HEK293T (cell line): ENCODE results near the gene SLC41A1.
A peak's percentile ranks its signal among the peaks of the same experiment; 100 is the strongest.

Source experiments
- CTCF ChIA-PET: fragments of 350-600 bp; formaldehyde crosslinking; extraction: SDS; loops from one replicate; lab custom pipeline; 2021; ENCODE audit warnings: antibody characterized with exemption, inconsistent platforms; lab: Yijun Ruan, JAX
- POLR2A ChIA-PET: fragments of 350-600 bp; formaldehyde crosslinking; extraction: SDS; loops from one replicate; lab custom pipeline; 2020; ENCODE audit warnings: antibody characterized with exemption, inconsistent platforms; lab: Yijun Ruan, JAX
- DNase-seq: peaks from one replicate; pipeline ENCODE4 v3.0.0; 2012; ENCODE audit warnings: mixed read lengths; ENCODE audit errors: extremely low spot score
- ARNT ChIP-seq: fragments of 450-650 bp; IDR thresholded peaks from 2 replicates; pipeline ENCODE4 v1.6.1; 2017; ENCODE audit warnings: mild to moderate bottlenecking
- BHLHE40 ChIP-seq: fragments of 450-650 bp; IDR thresholded peaks from 2 replicates; pipeline ENCODE4 v1.6.1; 2016; ENCODE audit warnings: mild to moderate bottlenecking, moderate library complexity, borderline replicate concordance
- CTBP1 ChIP-seq: fragments of 450-650 bp; IDR thresholded peaks from 2 replicates; pipeline ENCODE4 v1.6.1; 2016; ENCODE audit warnings: borderline replicate concordance
- ELF4 ChIP-seq: fragments of 450-650 bp; IDR thresholded peaks from 2 replicates; pipeline ENCODE4 v1.6.1; 2017; ENCODE audit warnings: antibody characterized with exemption
- FOXA1 ChIP-seq: fragments of 450-650 bp; IDR thresholded peaks from 2 replicates; pipeline ENCODE4 v1.6.1; 2016; ENCODE audit warnings: mild to moderate bottlenecking
- FOXK2 ChIP-seq: fragments of 450-650 bp; IDR thresholded peaks from 2 replicates; pipeline ENCODE4 v1.6.1; 2016; ENCODE audit warnings: mild to moderate bottlenecking
- FOXM1 ChIP-seq: fragments of 450-650 bp; IDR thresholded peaks from 2 replicates; pipeline ENCODE4 v1.6.1; 2017; ENCODE audit warnings: mild to moderate bottlenecking, borderline replicate concordance
- HDGF ChIP-seq: fragments of 450-650 bp; IDR thresholded peaks from 2 replicates; pipeline ENCODE4 v1.6.1; 2017; ENCODE audit warnings: antibody characterized with exemption, borderline replicate concordance
- L3MBTL2 ChIP-seq: fragments of 450-650 bp; conservative IDR thresholded peaks from 2 replicates; pipeline ENCODE4 v1.6.1; 2016; ENCODE audit warnings: mild to moderate bottlenecking
- LEF1 ChIP-seq: fragments of 450-650 bp; IDR thresholded peaks from 2 replicates; pipeline ENCODE4 v1.6.1; 2017; ENCODE audit warnings: mild to moderate bottlenecking, borderline replicate concordance
- NFRKB ChIP-seq: fragments of 450-650 bp; IDR thresholded peaks from 2 replicates; pipeline ENCODE4 v1.6.1; 2016; ENCODE audit warnings: mild to moderate bottlenecking, moderate library complexity
- PKNOX1 ChIP-seq: fragments of 450-650 bp; IDR thresholded peaks from 2 replicates; pipeline ENCODE4 v1.6.1; 2016
- SP1 ChIP-seq: fragments of 450-650 bp; IDR thresholded peaks from 2 replicates; pipeline ENCODE4 v1.6.1; 2017
- SUZ12 ChIP-seq: fragments of 450-650 bp; IDR thresholded peaks from 2 replicates; pipeline ENCODE4 v1.6.1; 2016; ENCODE audit warnings: mild to moderate bottlenecking
- TARDBP ChIP-seq: fragments of 450-650 bp; IDR thresholded peaks from 2 replicates; pipeline ENCODE4 v1.6.1; 2016
- ZNF384 ChIP-seq: fragments of 450-650 bp; IDR thresholded peaks from 2 replicates; pipeline ENCODE4 v1.6.1; 2016

SLC41A1 gene

DNA sequence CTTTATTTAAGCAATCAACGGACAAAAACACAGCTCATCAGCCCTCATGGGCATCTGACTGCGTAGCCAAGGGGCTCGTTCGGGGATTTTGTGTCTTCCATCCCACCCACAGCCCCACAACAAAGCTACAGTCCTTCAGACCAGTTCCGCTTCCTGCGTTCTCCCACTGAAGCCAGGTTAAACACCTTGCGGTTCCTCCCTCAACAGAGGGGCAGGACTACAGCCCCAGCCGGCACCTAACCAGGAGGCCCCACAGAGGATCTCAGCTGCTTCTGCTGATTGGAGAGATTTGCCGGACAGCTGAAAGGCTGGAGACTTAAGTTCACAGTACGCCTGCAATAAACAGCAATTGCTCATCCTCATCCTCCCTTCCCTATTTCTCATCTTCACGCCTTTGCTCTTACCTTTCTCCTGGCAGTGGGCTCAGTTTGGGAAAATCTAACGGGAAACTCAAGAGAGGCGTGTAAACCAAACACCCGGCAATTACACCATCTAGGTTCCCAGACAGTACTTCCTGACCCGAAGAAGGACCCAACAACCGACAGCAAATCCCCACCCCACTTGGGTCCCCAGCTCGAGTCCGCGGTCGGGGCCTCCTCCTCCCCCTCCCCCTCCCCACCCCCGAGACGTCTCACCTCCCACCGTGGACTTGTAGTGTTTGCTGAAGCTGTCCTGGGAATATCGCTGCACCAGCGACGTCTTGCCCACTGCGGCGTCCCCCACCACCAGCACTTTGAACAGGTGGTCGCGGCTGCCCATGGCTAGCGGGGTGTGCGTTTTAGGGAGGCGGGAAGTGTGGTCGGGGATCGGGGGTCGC, 38.6 kb downstream of the SLC41A1 start:
- DNase-seq: peak; percentile 45
- ChIA-PET CTCF (interaction anchor here (1.7 kb wide), 1 partner anchor 17 kb away, joined by 4 read pairs; no protein-coding TSS in a partner anchor), POLR2A (interaction anchor here (1.6 kb wide), 1 partner anchor 25 kb away, joined by 10 read pairs; the partner anchor contains the start of gene NUCKS1)
- TF ChIP-seq NFRKB (no peak), ARNT (no peak), PKNOX1 (no peak), TARDBP (no peak), CTBP1 (no peak), LEF1 (no peak), FOXM1 (no peak), FOXK2 (no peak), ZNF384 (no peak), SP1 (no peak), SUZ12 (no peak), BHLHE40 (no peak)

GRCh38 chr1:205772607-205773032, 40.4 kb downstream of the SLC41A1 start:
- ChIA-PET CTCF (no interaction called here), POLR2A (no interaction called here)
- DNase-seq: no peak
- no peak for TF ChIP-seq FOXA1
- no peak for TF ChIP-seq CTBP1
- no peak for TF ChIP-seq FOXK2
- TF ChIP-seq L3MBTL2: no peak
- no peak for TF ChIP-seq ELF4
- no peak for TF ChIP-seq SUZ12
- no peak for TF ChIP-seq SP1
- no peak for TF ChIP-seq NFRKB

DNA sequence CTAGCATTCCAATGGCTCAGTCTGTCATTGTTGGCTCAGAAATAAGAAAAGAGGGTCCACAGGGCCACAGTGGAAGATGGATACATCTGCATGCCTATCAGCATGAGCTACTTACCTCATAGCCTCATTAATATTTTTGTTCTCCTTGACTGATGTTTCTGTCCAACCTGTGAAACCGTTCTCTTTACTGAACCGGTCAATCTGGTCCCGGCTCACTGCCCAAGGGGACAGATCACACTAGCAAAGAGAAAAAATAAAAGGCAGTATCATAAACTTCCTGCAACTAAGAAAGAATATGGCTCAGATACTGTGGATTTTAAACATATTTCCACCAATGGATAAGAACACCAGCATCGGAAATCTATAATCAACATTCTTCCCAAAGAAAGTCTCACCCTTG, 42.4 kb downstream of the SLC41A1 start:
- no peak for DNase-seq
- TF ChIP-seq LEF1 (no peak), SP1 (no peak), NFRKB (no peak), TARDBP (no peak), ARNT (no peak), FOXA1 (no peak), PKNOX1 (no peak), FOXM1 (no peak), ZNF384 (no peak), BHLHE40 (no peak), ELF4 (no peak), SUZ12 (no peak)
- ChIA-PET CTCF (interaction anchor here (0.5 kb wide), 1 partner anchor 12 kb away, joined by 6 read pairs; no protein-coding TSS in a partner anchor), POLR2A (no interaction called here)

DNA sequence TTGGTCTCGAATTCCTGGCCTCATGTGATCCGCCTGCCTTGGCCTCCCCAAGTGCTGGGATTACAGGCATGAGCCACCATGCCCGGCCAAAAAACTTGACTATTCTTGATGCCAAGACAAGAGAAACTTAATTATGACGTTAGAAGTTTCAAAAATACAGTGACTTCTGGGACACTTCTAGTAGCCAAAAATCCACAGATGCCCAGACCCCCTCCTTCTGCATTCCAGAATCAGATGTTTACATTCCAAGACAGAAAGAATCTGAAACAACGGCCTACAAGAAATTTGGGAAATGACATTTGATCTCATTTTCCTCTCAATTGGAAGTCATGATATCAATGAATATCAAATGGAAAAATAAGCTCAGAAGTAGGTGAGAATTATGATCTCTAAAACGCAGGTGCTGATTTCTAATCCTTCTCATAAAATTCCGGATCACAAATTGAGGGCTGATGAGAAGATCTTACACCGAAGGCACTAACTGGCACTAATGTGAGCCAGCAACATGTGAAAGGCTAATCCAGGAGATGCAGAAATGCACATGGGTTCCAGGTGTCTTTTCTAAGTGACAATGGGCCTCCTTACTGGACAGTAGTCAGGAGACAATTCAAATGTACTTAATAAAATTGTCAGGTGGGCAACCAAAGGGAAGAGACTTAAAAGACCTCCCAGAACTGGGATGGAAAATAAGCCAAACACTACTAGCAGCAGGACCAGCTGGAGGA, 43.2 kb downstream of the SLC41A1 start:
- TF ChIP-seq L3MBTL2 (no peak), ZNF384 (no peak), CTBP1 (no peak), LEF1 (no peak), BHLHE40 (no peak), PKNOX1 (no peak), HDGF (no peak), SP1 (no peak), ARNT (no peak), FOXK2 (no peak), SUZ12 (no peak), ELF4 (no peak), NFRKB (no peak)
- ChIA-PET POLR2A (interaction anchor here (0.9 kb wide), 1 partner anchor 42 kb away, joined by 3 read pairs; no protein-coding TSS in a partner anchor), CTCF (no interaction called here)
- DNase-seq: no peak

DNA sequence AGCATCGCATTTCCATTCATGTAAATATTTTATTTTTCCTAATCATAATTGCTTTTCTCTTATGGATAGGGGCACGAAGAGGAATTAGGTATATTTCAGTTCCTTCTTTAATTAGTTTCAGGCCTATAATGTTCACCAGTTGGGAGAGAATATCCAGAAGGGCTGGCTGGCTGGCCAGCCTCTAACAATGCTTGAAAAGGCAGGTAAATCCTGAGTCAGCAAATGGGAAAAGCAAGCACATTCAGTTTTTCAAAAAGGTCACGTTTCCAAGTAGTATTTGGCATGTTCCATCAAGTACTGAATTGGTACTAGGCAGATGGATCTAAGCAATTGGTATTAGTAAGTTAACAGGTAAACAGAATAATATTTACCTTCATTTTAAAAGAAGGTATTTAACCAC, 45.8 kb downstream of the SLC41A1 start:
- no peak for TF ChIP-seq SUZ12
- no peak for DNase-seq
- CTCF ChIA-PET: no interaction called here
- POLR2A ChIA-PET: interaction anchor here (0.7 kb wide), 1 partner anchor 43 kb away, joined by 3 read pairs; no protein-coding TSS in a partner anchor

GRCh38 chr1:205766570-205766969, 46.4 kb downstream of the SLC41A1 start:
- DNase-seq: no peak
- ChIA-PET POLR2A (interaction anchor here (1.0 kb wide), 1 partner anchor 17 kb away, joined by 3 read pairs; no protein-coding TSS in a partner anchor), CTCF (no interaction called here)
- TF ChIP-seq ELF4 (no peak), FOXK2 (no peak), L3MBTL2 (no peak), FOXA1 (no peak), BHLHE40 (no peak), NFRKB (no peak), ARNT (no peak), ZNF384 (no peak), LEF1 (no peak), CTBP1 (no peak), FOXM1 (no peak), HDGF (no peak), SUZ12 (no peak), SP1 (no peak)
